HG03575 (cell line): ENCODE data around the gene COL7A1.

Source experiments
- ATAC-seq: cut with Tn5 transposase; IDR thresholded peaks from one replicate; pipeline ENCODE4 v1.9.1; 2021; ENCODE audit not compliant: unreplicated experiment, insufficient number of reproducible peaks, low FRiP score; ENCODE audit errors: extremely low read depth

Gene COL7A1

GRCh38 chr3:48623851-48624547 lies 28.9 kb upstream of the COL7A1 start:
- no peak for ATAC-seq

- ATAC-seq, result no peak
These were observed 26.3 kb upstream of the COL7A1 start, which contains the start of gene TMEM89 for GRCh38 chr3:48621461-48621869. Gene TMEM89 (minus strand): TSS chr3:48621769. CDS start chr3:48621756, 13 bp downstream.

- ATAC-seq, result no peak
These were observed 24.7 kb upstream of the COL7A1 start for GRCh38 chr3:48619541-48620524.

- ATAC-seq, result no peak
These were observed 22.4 kb upstream of the COL7A1 start for GRCh38 chr3:48617559-48617958.

DNA sequence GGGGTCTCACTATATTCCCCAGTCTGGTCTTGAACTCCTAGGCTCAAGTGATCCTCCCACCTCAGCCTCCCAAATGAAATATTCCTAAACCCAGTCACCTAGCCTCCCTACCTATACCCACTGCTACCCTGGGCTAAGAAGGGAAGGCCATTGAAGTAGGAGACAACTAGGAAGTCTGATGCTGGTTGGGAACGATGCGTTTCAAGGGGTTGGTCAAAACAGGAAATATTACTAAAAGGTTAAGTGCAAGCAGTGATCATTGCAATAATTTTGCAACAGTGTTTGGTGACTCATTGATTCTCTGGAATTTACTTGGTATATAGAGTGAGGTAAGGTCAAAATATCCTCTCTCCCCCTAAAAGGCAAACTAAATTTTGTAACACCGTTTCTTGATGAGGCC lies 18.9 kb upstream of the COL7A1 start:
- no peak for ATAC-seq

DNA sequence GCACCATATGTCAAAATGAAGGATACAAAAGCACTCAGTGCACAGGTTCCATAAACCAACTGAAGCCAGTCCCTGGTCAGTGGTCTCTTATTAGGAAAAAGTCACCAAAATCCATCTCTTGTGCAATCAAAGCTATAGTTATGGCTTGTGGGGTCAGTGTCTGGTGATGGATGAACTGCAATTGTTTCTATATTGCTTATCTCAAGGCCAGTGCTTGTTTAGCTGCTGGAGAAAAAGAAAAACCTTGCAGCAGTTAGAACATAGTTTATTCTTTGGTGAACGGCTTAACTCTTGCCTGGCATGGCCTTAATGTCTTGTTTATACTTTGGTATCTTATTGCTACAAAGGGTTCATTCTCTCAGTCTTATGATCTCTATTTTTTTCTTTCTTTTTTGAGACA lies 17.2 kb upstream of the COL7A1 start:
- no peak for ATAC-seq

GRCh38 chr3:48609088-48610005 lies 14.2 kb upstream of the COL7A1 start, which contains the start of gene UQCRC1:
Gene UQCRC1 (minus strand): TSS chr3:48609646. CDS start chr3:48609620, 26 bp downstream.
- ATAC-seq, result peak; percentile 63

- ATAC-seq, result no peak
These were observed 12.4 kb upstream of the COL7A1 start for GRCh38 chr3:48607519-48607918.

GRCh38 chr3:48601622-48601994 lies 6.5 kb upstream of the COL7A1 start:
- no peak for ATAC-seq

GRCh38 chr3:48600711-48601621 lies 5.8 kb upstream of the COL7A1 start:
- no peak for ATAC-seq

DNA sequence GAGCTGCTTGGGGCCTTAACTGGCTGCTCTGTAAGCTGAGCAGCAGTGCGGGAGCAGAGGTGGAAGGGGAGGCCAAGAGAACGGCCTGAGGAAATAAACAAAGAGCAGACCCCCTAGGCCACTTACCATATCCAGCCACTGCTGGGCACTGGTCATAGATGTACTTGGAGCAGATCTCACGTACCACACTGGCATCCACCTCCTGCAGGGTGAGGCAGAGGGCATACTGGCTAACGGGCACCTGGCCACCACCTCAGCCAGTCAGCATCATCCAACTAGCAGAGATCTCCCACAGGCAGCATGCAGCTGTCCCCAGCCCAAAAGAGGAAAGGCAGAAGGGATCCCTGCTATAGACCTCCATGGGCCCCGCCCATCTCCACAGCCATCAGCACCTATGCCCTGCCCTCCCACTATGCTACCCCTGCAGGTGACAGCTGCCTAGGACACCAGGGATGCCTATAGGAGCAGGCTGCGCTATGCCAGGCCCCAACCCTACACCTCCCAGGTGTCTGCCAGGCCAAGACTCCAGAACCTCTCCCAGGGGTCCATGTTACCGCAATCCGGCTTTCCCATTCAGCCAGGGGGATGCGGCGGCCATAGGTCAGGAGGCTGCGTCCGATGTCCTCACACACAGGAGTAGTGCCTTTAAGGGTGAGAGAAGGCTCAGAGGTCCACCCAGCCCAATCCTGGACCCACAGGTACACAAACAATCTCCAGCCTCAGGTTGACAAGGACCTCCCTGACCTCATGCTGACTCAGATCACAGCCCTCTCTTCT lies 4.6 kb upstream of the COL7A1 start:
- ATAC-seq, result no peak

DNA sequence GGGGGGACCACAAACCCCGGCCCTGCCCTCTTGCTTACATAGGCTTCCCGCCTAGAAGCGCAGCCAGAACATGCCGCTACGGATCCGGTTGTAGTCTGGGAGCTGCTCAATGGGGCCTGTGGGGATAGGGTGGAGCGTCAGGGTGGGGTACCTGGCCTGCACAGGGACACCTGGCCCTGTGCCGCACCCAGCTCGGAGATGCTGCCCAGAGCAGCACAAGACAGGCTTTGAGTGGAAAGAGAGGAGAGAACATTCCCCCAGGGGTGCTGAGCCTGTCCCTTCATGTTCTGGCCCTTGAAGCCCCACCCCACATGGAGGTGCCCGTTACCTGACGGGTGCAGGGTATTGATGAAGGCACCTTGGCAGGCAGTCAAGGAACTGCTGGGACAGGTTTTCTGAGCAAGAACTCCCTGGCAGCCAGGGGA lies 4.0 kb upstream of the COL7A1 start:
- ATAC-seq, result no peak

DNA sequence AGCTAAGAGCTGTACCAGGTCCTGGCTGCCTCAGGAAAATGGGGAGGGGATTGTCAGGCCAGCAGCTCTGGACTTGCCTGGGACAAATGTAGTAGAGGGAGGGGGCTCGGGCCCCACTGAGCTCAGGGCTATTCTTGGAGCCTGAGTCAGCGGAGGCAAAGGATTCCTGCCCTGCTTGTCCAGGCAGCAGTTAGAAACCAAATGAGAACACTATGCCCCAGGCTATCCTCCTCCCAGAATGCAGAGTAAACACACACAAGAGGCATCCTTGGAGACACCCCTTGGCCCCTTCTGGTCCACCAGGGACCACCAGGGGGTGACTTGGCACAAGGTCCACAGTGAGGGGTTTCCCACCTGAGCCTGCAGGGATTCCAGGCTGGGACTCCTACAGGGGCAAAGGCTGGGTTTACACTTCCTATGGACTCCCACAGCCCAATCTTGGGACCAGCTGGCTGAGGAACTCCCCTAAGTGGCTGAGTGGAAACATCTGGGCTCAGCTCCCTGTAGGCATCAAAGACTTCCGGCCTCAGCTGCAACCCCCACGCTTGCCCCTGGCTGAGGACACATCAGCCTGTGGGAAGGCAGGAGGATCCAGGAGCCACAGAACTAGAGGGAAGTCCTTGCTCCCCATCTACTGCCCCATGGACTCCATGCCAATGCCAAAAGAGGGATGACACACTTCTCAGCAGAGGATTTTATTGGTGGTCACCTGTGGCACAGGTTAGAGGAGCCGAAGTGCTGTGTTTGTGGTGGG lies 3.4 kb upstream of the COL7A1 start:
- ATAC-seq, result no peak

GRCh38 chr3:48597408-48597800 lies 2.3 kb upstream of the COL7A1 start:
- no peak for ATAC-seq

- no peak for ATAC-seq
These were observed 1.7 kb upstream of the COL7A1 start for GRCh38 chr3:48596676-48597407.

- ATAC-seq, result no peak
These were observed 1.0 kb upstream of the COL7A1 start for GRCh38 chr3:48596157-48596556.
